Ishikawa (cell line): ENCODE data around the gene ADGRL4.

ENCODE experiments used
- CEBPB ChIP-seq: IDR thresholded peaks from 2 replicates; pipeline ENCODE4 v1.6.1; 2012
- CREB1 ChIP-seq: IDR thresholded peaks from 2 replicates; pipeline ENCODE4 v1.6.1; 2012; ENCODE audit warnings: low read depth
- EP300 ChIP-seq: IDR thresholded peaks from 2 replicates; pipeline ENCODE4 v1.6.1; 2012; ENCODE audit warnings: borderline replicate concordance
- FOXM1 ChIP-seq: IDR thresholded peaks from 2 replicates; pipeline ENCODE4 v1.6.1; 2012; ENCODE audit warnings: low read depth, borderline replicate concordance
- MAX ChIP-seq: IDR thresholded peaks from 2 replicates; pipeline ENCODE4 v1.6.1; 2012
- NFIC ChIP-seq: IDR thresholded peaks from 2 replicates; pipeline ENCODE4 v1.6.1; 2012
- RAD21 ChIP-seq: IDR thresholded peaks from 2 replicates; pipeline ENCODE4 v1.6.1; 2012; ENCODE audit warnings: low read depth
- TAF1 ChIP-seq: IDR thresholded peaks from 2 replicates; pipeline ENCODE4 v1.6.1; 2012; ENCODE audit warnings: low read depth, mild to moderate bottlenecking
- TEAD4 ChIP-seq: IDR thresholded peaks from 2 replicates; pipeline ENCODE4 v1.6.1; 2012
- TF ChIP-seq, protein P1 (sequence below): IDR thresholded peaks from 2 replicates; pipeline ENCODE4 v1.6.1; 2012
- TF ChIP-seq, protein P2 (sequence below): IDR thresholded peaks from 2 replicates; pipeline ENCODE4 v1.6.1; 2012; ENCODE audit warnings: low read depth, mild to moderate bottlenecking

DNA sequence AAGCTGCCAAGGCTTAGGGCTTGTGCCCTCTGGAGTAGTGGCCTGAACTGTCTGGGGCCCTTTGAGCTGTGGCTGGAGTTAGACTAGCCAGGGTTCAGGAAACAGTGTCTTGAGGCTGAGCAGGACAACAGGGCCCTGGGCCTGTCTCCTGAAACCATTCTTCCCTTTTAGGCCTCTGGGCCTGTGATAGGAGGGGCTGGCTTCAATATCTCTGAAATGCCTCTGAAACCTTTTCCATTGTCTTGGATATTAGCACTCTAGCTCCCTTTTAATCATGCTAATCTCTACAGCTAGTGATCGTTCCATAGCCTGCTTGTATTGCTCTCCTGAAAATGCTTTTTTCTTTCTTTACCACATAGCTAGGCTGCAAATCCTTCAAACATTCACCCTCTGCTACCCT, 135.3 kb downstream of the ADGRL4 start:
- TF ChIP-seq NFIC (no peak), EP300 (no peak), MAX (no peak), RAD21 (no peak), FOXM1 (no peak), CREB1 (no peak), TAF1 (no peak), TEAD4 (no peak), CEBPB (no peak)
- TF ChIP-seq, protein P1, sequence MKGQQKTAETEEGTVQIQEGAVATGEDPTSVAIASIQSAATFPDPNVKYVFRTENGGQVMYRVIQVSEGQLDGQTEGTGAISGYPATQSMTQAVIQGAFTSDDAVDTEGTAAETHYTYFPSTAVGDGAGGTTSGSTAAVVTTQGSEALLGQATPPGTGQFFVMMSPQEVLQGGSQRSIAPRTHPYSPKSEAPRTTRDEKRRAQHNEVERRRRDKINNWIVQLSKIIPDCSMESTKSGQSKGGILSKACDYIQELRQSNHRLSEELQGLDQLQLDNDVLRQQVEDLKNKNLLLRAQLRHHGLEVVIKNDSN = no peak
- TF ChIP-seq, protein P2, sequence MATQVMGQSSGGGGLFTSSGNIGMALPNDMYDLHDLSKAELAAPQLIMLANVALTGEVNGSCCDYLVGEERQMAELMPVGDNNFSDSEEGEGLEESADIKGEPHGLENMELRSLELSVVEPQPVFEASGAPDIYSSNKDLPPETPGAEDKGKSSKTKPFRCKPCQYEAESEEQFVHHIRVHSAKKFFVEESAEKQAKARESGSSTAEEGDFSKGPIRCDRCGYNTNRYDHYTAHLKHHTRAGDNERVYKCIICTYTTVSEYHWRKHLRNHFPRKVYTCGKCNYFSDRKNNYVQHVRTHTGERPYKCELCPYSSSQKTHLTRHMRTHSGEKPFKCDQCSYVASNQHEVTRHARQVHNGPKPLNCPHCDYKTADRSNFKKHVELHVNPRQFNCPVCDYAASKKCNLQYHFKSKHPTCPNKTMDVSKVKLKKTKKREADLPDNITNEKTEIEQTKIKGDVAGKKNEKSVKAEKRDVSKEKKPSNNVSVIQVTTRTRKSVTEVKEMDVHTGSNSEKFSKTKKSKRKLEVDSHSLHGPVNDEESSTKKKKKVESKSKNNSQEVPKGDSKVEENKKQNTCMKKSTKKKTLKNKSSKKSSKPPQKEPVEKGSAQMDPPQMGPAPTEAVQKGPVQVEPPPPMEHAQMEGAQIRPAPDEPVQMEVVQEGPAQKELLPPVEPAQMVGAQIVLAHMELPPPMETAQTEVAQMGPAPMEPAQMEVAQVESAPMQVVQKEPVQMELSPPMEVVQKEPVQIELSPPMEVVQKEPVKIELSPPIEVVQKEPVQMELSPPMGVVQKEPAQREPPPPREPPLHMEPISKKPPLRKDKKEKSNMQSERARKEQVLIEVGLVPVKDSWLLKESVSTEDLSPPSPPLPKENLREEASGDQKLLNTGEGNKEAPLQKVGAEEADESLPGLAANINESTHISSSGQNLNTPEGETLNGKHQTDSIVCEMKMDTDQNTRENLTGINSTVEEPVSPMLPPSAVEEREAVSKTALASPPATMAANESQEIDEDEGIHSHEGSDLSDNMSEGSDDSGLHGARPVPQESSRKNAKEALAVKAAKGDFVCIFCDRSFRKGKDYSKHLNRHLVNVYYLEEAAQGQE = no peak
